ENCODE measurements around the gene PHF13.
"Not testable (repeated sequence)": the region's sequence is repeated elsewhere in the genome, so short reads cannot be mapped to it uniquely, and the experiment has no call there.

PHF13 gene

GRCh38 chr1:6652986-6653385 lies 39.5 kb downstream of the PHF13 start:
- Histone ChIP-seq H3K4me3 (no peak overlapping the region), H3K36me3 (ENCODE audit: insufficient read depth, low read length) (peaks cover 33% of the 10 kb centered on the region), H3K27ac (peak overlapping the region; percentile 12; the same call in 1 of the 2 replicates), H3K9me3 (ENCODE audit: low read depth, low read length) (no peaks in the 10 kb centered on the region), H3K9ac (ENCODE audit: insufficient read length) (no peak overlapping the region)
- DNase-seq (ENCODE audit: low read depth, low spot score): no peak
- TF ChIP-seq POLR2AphosphoS5 (IDR thresholded peaks at IDR 0.05; ENCODE audit: borderline replicate concordance, low read depth, low read length) (no peak), EZH2 (IDR thresholded peaks at IDR 0.05) (no peak), FOXP2 (optimal IDR thresholded peaks at IDR 0.05; ENCODE audit: control extremely low read depth, extremely low read length, insufficient read depth) (no peak)

DNA sequence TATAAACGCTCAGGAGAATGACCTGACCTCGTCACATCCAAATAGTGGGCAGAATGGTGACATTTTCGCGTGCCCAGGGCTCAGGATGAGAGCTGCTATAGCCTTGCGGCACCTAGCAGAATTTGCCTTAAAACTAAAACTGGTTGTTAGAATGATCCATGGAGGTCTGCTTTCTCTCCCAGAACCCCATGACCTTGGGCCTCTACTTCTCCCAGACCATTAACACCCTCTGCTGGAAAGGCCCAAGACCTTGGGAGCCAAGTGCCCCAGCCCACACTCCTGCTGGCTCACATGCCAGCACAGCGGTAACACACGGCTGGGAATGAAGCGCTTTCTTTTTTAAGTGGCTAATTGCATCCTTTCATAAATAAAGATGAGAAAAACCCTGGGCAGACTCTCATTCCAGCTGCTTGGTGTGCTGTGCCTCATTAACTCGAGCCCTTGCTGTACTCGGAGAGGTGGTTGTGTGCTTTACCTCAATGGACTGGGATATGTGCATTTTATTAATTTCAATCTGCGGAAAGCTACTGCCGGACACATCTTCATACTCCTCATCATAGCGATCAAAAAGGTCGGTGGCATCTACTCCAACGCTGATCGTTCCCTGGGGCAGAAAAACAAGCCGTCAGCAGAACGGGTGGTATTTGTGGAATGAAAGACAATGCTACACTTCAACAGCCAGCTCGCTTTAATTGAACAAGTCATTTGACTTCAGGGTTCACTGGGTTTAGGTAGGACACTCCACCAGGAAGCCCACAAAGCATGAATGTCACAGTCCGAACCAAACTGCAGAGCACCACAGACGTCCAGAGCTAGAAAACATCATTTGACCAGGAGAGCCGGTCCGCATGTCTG lies 40.1 kb downstream of the PHF13 start:
- peak overlapping the region; percentile 12; the same call in 1 of the 2 replicates for H3K27ac ChIP-seq
- DNase-seq (ENCODE audit: low read depth, low spot score): no peak
- peaks cover 35% of the 10 kb centered on the region for H3K36me3 ChIP-seq (ENCODE audit: insufficient read depth, low read length)
- no peaks in the 10 kb centered on the region for H3K9me3 ChIP-seq (ENCODE audit: low read depth, low read length)
- TF ChIP-seq POLR2AphosphoS5 (IDR thresholded peaks at IDR 0.05; ENCODE audit: borderline replicate concordance, low read depth, low read length): no peak
- no peak for TF ChIP-seq EZH2 (IDR thresholded peaks at IDR 0.05)
- TF ChIP-seq FOXP2 (optimal IDR thresholded peaks at IDR 0.05; ENCODE audit: control extremely low read depth, extremely low read length, insufficient read depth): no peak
- no peak overlapping the region for H3K4me3 ChIP-seq
- H3K9ac ChIP-seq (ENCODE audit: insufficient read length): no peak overlapping the region

- Histone ChIP-seq H3K36me3 (ENCODE audit: insufficient read depth, low read length) (peaks cover 28% of the 10 kb centered on the region), H3K4me3 (no peak overlapping the region), H3K27ac (no peak overlapping the region), H3K9ac (ENCODE audit: insufficient read length) (no peak overlapping the region), H3K9me3 (ENCODE audit: low read depth, low read length) (no peaks in the 10 kb centered on the region)
- DNase-seq (ENCODE audit: low read depth, low spot score): no peak
- no peak for TF ChIP-seq EZH2 (IDR thresholded peaks at IDR 0.05)
- no peak for TF ChIP-seq FOXP2 (optimal IDR thresholded peaks at IDR 0.05; ENCODE audit: control extremely low read depth, extremely low read length, insufficient read depth)
- TF ChIP-seq POLR2AphosphoS5 (IDR thresholded peaks at IDR 0.05; ENCODE audit: borderline replicate concordance, low read depth, low read length): no peak
Observed at GRCh38 chr1:6657138-6657537, 43.6 kb downstream of the PHF13 start.

GRCh38 chr1:6658359-6659060 lies 45.0 kb downstream of the PHF13 start:
- no peak overlapping the region for H3K27ac ChIP-seq

GRCh38 chr1:6660415-6661049 lies 47.0 kb downstream of the PHF13 start:
- Histone ChIP-seq H3K27ac (no peak overlapping the region), H3K9ac (ENCODE audit: insufficient read length) (no peak overlapping the region), H3K4me3 (no peak overlapping the region), H3K36me3 (ENCODE audit: insufficient read depth, low read length) (peaks cover 27% of the 10 kb centered on the region; the same call in 1 of the 2 replicates), H3K9me3 (ENCODE audit: low read depth, low read length) (no peaks in the 10 kb centered on the region)
- DNase-seq (ENCODE audit: low read depth, low spot score): no peak
- TF ChIP-seq FOXP2 (optimal IDR thresholded peaks at IDR 0.05; ENCODE audit: control extremely low read depth, extremely low read length, insufficient read depth) (no peak), POLR2AphosphoS5 (IDR thresholded peaks at IDR 0.05; ENCODE audit: borderline replicate concordance, low read depth, low read length) (no peak), EZH2 (IDR thresholded peaks at IDR 0.05) (no peak)

More at GRCh38 chr1:6658359-6659060, 45.0 kb downstream of the PHF13 start:
- H3K36me3 ChIP-seq (ENCODE audit: insufficient read depth, low read length): peaks cover 26% of the 10 kb centered on the region
- no peak for TF ChIP-seq EZH2 (IDR thresholded peaks at IDR 0.05)
- TF ChIP-seq FOXP2 (optimal IDR thresholded peaks at IDR 0.05; ENCODE audit: control extremely low read depth, extremely low read length, insufficient read depth): no peak
- no peak for TF ChIP-seq POLR2AphosphoS5 (IDR thresholded peaks at IDR 0.05; ENCODE audit: borderline replicate concordance, low read depth, low read length)
- H3K9me3 ChIP-seq (ENCODE audit: low read depth, low read length): no peaks in the 10 kb centered on the region
- no peak overlapping the region for H3K9ac ChIP-seq (ENCODE audit: insufficient read length)
- no peak for DNase-seq (ENCODE audit: low read depth, low spot score)
- H3K4me3 ChIP-seq: no peak overlapping the region

- not testable (repeated sequence) for H3K4me3 ChIP-seq; H3K9me3 ChIP-seq (ENCODE audit: low read depth, low read length); H3K27ac ChIP-seq; H3K9ac ChIP-seq (ENCODE audit: insufficient read length); DNase-seq (ENCODE audit: low read depth, low spot score)
- peaks cover 40% of the 10 kb centered on the region for H3K36me3 ChIP-seq (ENCODE audit: insufficient read depth, low read length)
Observed at GRCh38 chr1:6662468-6662867, 48.9 kb downstream of the PHF13 start.

- Histone ChIP-seq H3K36me3 (ENCODE audit: insufficient read depth, low read length) (peaks cover 46% of the 10 kb centered on the region), H3K4me3 (no peak overlapping the region), H3K9ac (ENCODE audit: insufficient read length) (no peak overlapping the region), H3K9me3 (ENCODE audit: low read depth, low read length) (no peaks in the 10 kb centered on the region), H3K27ac (no peak overlapping the region)
- TF ChIP-seq EZH2 (IDR thresholded peaks at IDR 0.05) (no peak), POLR2AphosphoS5 (IDR thresholded peaks at IDR 0.05; ENCODE audit: borderline replicate concordance, low read depth, low read length) (no peak), FOXP2 (optimal IDR thresholded peaks at IDR 0.05; ENCODE audit: control extremely low read depth, extremely low read length, insufficient read depth) (no peak)
- DNase-seq (ENCODE audit: low read depth, low spot score): no peak
Observed at GRCh38 chr1:6666696-6667095, 53.2 kb downstream of the PHF13 start.

DNA sequence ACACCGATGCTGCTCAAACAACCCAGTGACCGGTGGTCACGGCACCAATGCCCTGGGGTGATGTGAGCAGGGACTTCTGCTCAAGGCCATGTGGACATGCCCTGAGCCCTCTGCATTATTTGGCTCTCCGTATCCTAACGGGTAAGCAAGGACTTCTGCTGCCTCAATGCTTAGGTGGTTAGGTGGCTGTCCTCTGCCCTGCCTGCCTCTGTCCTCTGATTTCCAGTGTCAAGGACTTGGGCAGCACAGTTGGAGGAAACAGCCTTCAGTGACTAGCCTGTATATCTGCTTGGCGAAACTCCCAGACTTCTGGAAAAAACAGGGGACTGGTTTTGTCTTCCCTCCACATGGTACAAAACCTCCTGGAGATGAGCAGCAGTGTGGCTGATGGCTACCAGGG lies 53.6 kb downstream of the PHF13 start:
- Histone ChIP-seq H3K9me3 (ENCODE audit: low read depth, low read length) (no peaks in the 10 kb centered on the region), H3K4me3 (no peak overlapping the region), H3K9ac (ENCODE audit: insufficient read length) (no peak overlapping the region), H3K36me3 (ENCODE audit: insufficient read depth, low read length) (peaks cover 49% of the 10 kb centered on the region), H3K27ac (no peak overlapping the region)
- no peak for TF ChIP-seq EZH2 (IDR thresholded peaks at IDR 0.05)
- no peak for TF ChIP-seq FOXP2 (optimal IDR thresholded peaks at IDR 0.05; ENCODE audit: control extremely low read depth, extremely low read length, insufficient read depth)
- no peak for TF ChIP-seq POLR2AphosphoS5 (IDR thresholded peaks at IDR 0.05; ENCODE audit: borderline replicate concordance, low read depth, low read length)
- DNase-seq (ENCODE audit: low read depth, low spot score): no peak
